CD4-positive, alpha-beta T cell treated with Interleukin-4 for 1 hour (primary cell): ENCODE data around the gene ARHGEF40.

ENCODE experiments used
- DNase-seq, 2 donors: peaks; one replicate each; pipeline ENCODE4 v3.0.0-alpha.2; 2020 to 2022

Gene ARHGEF40

DNA sequence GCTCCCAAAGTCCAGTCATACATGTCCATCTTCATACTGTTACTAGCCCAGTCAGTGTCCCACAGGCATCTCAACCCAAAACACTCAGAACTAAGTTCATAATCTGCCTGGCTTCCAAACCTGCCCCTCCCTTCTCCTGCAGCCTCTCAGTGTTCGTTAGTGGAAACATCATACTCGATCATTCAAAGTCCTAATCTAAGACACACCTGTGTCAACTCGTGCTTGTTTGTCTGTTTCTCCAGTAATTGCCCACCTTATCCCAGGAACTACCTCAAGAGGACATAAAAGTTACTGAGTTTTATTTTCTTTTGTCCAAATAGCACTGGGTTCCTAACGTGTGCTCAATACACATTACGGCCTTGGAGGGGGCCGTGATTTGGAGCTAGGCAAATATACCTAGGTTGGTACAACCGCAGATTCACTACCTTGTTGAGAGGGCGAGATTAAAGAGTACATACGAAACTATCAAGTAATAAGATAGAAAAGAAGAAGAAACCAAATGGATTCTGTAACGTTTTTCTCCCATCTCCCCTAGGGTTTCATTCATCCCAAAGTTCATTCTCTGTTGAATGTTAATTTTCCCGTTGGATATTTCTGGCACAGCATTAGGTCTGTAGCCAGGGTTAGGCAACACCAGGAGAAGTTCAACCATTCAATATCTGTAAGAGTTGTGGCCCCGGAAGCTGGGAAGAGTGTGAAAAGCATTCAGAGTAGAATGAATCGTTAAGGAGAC, 9.3 kb upstream of the ARHGEF40 start:
- DNase-seq = no peak

GRCh38 chr14:21061347-21061668, 8.8 kb upstream of the ARHGEF40 start:
- DNase-seq = no peak

GRCh38 chr14:21063479-21063878, 6.6 kb upstream of the ARHGEF40 start:
- no peak for DNase-seq

DNA sequence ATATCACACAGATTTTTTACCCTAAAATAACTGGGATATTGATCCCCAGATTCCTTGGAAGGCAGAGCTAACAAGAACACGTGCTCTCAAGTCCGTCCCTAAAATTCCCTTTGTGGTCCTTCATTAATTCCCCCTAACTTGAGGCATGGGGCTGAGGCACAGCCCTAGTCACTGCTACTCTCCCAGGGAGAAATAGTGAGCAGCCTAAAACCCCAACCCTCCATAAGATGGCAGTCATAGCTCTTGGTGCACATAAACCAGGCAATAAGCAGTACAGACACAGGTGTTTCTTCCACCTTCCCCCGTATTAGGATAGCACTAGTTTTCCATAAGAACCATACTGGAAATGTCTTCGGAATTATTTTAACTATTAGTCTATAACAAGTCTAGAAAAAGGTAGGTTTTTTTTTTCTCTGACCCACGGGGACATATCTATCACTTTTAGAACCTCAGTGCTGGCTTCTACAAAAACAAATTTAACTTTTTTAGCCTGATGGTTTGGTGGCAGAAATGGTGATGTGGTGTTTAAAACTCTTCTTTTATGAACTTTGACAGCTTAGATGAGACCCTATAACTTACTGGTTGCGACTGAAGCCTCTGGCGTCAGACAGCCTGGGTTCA, 3.1 kb upstream of the ARHGEF40 start:
- DNase-seq = peak in 1 of 2 donors; percentile 42

DNA sequence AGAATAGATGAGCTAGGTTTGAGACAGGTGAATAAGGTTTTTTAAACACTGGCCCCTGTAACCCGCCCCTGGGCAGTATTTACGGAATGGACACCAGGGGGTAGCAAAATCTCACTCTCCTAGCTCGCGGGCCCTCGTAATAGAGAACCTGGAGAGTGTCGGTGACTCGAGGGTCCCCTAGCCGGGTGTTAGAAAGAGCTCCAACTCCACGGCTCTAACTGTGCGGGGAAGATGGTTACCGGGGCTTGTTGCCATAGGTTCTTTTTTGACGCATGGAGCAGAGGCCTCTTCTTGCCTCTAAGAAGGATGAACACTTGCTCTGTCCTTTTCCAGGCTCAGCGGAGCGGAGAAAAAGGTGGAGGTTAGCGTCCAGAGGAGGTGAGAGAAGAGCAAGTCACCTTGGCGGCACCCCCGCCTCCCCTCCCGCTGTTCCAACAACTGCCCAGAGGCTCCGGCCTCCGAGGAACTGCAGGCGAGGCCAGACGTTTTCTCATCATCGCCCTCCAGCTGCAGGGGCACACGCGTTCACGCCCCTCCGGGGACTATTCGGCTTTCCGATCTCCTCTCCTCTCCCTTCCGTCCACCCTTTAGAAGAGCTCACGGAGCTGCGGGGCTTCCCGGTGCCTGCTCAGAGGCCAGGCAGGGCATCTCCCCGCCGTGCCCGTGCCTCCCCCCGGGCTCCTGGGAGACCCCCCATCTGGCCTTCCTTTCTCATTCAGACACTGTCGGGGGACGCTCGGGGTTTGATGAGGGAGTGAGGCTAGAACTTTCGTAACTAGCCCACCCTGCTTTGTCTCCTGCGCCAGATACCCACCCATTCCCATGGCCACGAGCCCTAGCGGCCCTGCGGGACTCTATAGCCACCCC, 1.4 kb upstream of the ARHGEF40 start:
- DNase-seq = peak; percentile 76 to 78

GRCh38 chr14:21069388-21070082, 569 bp upstream of the ARHGEF40 start:
- peak in 1 of 2 donors; percentile 42 for DNase-seq

GRCh38 chr14:21070610-21071224, 613 bp downstream of the ARHGEF40 start:
- DNase-seq = peak; percentile 34 to 40

DNA sequence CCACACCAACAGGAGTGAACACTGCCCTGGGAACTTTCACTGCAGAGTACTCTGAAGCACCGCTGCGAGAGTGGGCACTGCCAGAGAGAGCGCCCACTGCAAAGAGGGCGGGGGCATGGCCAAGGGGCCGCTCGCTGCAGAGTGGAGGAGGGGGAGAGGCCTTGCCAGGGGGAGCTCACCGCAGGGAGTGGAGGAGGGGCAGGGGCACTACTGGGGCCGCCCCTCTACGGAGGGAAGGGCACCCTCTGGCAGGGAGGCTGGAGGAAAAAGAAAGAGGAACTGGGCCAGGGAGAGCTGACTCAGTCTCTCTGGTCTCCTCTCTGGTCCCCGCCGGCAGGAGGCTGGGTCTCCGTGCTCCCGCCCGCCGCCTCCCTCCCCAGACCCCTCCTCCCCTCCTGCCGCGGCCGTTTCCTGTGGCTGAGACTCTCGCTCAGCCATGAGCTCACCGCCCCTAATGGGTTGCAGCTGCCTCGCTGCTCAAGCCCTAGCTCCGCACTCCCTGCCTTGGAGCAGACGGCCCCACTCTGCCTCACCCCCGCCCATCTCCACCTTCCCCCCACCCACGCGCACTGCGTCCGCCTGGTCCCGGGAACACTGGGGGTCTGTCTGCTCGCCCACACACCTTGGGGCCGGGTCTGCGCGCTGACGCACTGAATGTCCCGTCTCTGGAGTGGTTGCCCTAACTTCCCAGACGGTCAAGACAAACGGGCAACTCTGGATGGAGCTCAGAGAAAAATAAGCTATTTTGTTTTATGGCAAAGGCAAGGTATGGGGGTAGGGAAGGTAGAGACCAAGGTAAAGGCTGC, 1.3 kb downstream of the ARHGEF40 start:
- DNase-seq = peak; percentile 56 to 76

- DNase-seq = peak in 1 of 2 donors; percentile 32
Measured at GRCh38 chr14:21072031-21072473, 1.9 kb downstream of the ARHGEF40 start.

- no peak for DNase-seq
Measured at GRCh38 chr14:21072781-21073339, 2.8 kb downstream of the ARHGEF40 start.

DNA sequence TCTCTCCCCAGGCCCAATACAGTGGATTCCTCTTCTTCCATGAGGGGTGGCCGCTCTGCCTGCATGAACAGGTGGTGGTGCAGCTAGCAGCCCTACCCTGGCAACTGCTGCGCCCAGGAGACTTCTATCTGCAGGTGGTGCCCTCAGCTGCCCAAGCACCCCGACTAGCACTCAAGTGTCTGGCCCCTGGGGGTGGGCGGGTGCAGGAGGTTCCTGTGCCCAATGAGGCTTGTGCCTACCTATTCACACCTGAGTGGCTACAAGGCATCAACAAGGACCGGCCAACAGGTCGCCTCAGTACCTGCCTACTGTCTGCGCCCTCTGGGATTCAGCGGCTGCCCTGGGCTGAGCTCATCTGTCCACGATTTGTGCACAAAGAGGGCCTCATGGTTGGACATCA, 3.8 kb downstream of the ARHGEF40 start:
- no peak for DNase-seq

DNA sequence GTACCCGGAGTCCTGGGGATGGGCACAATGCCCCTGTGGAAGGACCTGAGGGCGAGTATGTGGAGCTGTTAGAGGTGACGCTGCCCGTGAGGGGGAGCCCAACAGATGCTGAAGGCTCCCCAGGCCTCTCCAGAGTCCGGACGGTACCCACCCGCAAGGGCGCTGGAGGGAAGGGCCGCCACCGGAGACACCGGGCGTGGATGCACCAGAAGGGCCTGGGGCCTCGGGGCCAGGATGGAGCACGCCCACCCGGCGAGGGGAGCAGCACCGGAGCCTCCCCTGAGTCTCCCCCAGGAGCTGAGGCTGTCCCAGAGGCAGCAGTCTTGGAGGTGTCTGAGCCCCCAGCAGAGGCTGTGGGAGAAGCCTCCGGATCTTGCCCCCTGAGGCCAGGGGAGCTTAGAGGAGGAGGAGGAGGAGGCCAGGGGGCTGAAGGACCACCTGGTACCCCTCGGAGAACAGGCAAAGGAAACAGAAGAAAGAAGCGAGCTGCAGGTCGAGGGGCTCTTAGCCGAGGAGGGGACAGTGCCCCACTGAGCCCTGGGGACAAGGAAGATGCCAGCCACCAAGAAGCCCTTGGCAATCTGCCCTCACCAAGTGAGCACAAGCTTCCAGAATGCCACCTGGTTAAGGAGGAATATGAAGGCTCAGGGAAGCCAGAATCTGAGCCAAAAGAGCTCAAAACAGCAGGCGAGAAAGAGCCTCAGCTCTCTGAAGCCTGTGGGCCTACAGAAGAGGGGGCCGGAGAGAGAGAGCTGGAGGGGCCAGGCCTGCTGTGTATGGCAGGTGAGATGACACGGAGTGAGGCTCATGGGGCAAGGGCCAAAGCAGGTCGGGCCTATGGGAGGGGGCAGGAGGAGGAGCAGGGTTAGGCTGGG, 4.5 kb downstream of the ARHGEF40 start:
- no peak for DNase-seq

GRCh38 chr14:21075719-21076437, 5.8 kb downstream of the ARHGEF40 start:
- no peak for DNase-seq

DNA sequence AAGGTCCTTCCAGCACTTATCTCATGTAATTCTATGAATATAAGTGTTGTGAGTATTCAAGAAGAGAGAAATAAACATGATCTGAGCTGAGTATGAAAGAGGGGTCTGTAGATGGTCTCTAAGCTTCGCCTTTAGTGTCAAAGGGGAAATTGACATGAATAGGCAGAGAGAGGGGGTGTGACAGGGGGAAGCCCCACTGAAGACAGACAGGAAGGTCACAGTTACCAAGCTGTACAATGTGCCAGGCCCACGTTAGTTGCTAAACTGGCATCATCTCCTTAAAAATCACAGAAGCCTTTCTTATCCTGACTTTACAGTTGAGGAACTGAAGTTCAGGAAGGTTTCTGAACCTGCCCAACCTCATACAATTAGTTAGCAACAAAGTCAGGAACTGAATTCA, 7.6 kb downstream of the ARHGEF40 start:
- no peak for DNase-seq

GRCh38 chr14:21078287-21078686, 8.2 kb downstream of the ARHGEF40 start:
- no peak for DNase-seq

- no peak for DNase-seq
Measured at GRCh38 chr14:21078726-21079125, 8.6 kb downstream of the ARHGEF40 start.

DNA sequence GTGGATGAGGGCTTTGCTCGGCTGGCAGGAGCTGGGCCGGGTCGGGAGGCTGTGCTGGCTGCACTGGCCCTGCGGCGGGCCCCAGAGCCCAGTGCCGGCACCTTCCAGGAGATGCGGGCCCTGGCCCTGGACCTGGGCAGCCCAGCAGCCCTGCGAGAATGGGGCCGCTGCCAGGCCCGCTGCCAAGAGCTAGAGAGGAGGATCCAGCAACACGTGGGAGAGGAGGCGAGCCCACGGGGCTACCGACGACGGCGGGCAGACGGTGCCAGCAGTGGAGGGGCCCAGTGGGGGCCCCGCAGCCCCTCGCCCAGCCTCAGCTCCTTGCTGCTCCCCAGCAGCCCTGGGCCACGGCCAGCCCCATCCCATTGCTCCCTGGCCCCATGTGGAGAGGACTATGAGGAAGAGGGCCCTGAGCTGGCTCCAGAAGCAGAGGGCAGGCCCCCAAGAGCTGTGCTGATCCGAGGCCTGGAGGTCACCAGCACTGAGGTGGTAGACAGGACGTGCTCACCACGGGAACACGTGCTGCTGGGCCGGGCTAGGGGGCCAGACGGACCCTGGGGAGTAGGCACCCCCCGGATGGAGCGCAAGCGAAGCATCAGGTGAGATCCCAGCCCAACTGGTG, 11.5 kb downstream of the ARHGEF40 start:
- no peak for DNase-seq

DNA sequence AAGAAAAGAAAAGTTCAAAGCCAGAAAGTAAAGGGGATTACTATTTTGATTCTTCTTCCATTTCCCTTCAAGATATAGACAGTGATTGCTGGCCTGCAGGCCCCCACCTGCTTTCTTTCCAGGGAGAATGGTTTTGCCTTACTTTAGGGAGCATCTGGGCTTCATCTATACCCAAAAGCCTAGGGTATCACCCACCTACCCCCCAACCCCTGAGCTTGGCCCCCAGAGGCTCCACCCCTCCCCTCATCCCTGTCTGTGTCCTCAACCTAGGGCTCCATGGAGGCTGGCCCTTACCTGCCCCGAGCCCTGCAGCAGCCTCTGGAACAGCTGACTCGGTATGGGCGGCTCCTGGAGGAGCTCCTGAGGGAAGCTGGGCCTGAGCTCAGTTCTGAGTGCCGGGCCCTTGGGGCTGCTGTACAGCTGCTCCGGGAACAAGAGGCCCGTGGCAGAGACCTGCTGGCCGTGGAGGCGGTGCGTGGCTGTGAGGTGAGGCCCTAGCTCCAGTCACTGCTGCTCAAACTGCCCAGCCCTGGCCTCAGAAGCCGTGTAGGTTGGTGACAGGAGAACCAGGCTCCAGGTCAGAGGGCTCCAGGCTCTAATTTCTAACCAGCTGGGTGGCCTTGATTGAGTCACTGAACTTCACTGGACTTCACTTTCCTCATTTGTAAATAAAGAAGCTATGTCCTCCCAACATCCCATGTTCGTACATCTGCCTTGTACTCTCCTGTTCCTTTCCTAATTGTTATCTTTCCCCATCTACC, 13.6 kb downstream of the ARHGEF40 start:
- DNase-seq = no peak
